GM12864 (cell line): ENCODE data around the gene SLC39A1.

Experiments used
- DNase-seq: peaks from one replicate; pipeline ENCODE4 v3.0.0-alpha.2; 2011; ENCODE audit warnings: low read depth
- H3K4me3 ChIP-seq: 2 replicates; pipeline ENCODE4 v1.5.1; 2011; ENCODE audit warnings: mild to moderate bottlenecking, low read depth, low read length, control low read depth
- TF ChIP-seq, protein P1 (sequence below): IDR thresholded peaks from 2 replicates; pipeline ENCODE4 v1.5.1; 2011; ENCODE audit warnings: low read depth, mild to moderate bottlenecking, moderate library complexity, low read length, control low read depth, inconsistent platforms; ENCODE audit errors: missing control alignments

Gene SLC39A1

DNA sequence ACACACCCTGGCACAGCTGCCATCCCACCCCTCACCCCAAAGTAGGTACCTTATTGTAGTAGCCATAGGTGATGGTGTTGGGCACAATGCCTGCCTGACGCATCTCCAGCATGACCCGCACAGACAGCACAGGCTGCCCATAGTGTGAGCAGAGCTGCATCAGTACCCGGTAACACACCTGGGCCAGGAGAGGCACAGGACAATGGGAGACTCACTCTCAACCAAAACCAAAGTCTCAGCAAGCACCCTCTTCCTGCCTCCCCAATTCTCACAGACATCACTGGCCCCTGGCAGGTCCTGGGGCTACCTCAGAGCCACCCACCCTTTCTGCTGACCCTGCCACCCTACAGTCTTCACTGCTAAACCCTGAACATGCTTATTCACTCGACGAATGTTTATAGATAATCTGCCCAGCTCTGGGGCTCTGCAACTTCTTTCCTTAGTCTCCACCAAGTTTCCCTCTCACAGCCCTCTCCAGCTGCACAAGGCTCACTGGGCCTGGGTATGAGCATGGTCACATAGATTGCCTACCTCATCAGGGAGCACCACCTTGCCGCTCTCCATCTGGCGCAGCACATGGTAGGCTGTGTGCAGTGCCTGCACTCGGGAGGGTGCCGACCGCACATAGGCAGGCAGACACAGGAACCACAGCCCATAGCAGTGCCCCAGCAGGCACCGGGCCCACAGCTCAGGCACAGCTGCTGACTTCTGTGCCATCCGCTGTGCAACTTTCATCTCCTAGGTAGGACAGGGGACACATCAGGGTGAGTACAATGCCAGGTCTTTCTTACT, 27.1 kb downstream of the SLC39A1 start:
- TF ChIP-seq, protein P1, sequence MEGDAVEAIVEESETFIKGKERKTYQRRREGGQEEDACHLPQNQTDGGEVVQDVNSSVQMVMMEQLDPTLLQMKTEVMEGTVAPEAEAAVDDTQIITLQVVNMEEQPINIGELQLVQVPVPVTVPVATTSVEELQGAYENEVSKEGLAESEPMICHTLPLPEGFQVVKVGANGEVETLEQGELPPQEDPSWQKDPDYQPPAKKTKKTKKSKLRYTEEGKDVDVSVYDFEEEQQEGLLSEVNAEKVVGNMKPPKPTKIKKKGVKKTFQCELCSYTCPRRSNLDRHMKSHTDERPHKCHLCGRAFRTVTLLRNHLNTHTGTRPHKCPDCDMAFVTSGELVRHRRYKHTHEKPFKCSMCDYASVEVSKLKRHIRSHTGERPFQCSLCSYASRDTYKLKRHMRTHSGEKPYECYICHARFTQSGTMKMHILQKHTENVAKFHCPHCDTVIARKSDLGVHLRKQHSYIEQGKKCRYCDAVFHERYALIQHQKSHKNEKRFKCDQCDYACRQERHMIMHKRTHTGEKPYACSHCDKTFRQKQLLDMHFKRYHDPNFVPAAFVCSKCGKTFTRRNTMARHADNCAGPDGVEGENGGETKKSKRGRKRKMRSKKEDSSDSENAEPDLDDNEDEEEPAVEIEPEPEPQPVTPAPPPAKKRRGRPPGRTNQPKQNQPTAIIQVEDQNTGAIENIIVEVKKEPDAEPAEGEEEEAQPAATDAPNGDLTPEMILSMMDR, result no peak
- DNase-seq, result no peak

GRCh38 chr1:153934746-153935145, 28.6 kb downstream of the SLC39A1 start:
- no peak overlapping the region for H3K4me3 ChIP-seq
- TF ChIP-seq, protein P1, result no peak
- DNase-seq, result no peak

More for the DNA sequence above, 27.1 kb downstream of the SLC39A1 start:
- H3K4me3 ChIP-seq, result no peak overlapping the region

GRCh38 chr1:153933955-153934354, 29.4 kb downstream of the SLC39A1 start:
- no peak for DNase-seq
- TF ChIP-seq, protein P1, result no peak
- H3K4me3 ChIP-seq, result no peak overlapping the region

DNA sequence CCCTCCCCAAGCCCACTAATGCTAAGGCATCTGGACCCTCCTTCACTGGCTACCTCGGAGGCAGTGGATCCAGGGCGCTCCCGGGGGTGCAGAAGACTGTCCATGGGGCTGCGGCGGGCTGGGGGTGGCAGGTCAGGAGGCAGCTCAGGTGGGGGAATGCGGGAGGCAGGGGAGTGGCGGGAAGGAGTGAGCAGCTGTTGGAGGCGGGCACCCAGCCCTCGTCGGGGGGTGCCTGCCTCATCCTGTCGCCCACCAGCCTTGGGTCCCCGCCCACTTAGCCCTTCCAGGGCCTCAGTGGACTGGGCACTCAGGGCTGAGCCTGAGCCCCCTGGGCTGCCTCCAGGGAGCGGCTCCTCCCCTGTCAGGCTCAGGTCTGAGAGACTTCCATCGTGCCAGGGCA, 29.9 kb downstream of the SLC39A1 start:
- TF ChIP-seq, protein P1, result no peak
- H3K4me3 ChIP-seq, result no peak overlapping the region
- DNase-seq, result no peak

- H3K4me3 ChIP-seq, result no peak overlapping the region
- DNase-seq, result no peak
- TF ChIP-seq, protein P1, result no peak
Observed at GRCh38 chr1:153932156-153933131, 30.9 kb downstream of the SLC39A1 start.

GRCh38 chr1:153929981-153930948, 33.1 kb downstream of the SLC39A1 start:
- no peak overlapping the region for H3K4me3 ChIP-seq
- TF ChIP-seq, protein P1, result no peak
- DNase-seq, result no peak
